GM19099 (cell line): ENCODE measurements around the gene SMIM35.
A peak's percentile ranks its signal among the peaks of the same experiment; 100 is the strongest.

Source experiments
- POLR2A ChIP-seq: IDR thresholded peaks from 3 replicates; pipeline ENCODE4 v1.6.1; 2011; ENCODE audit warnings: low read depth; ENCODE audit not compliant: insufficient read length; ENCODE audit errors: extremely low read depth

Gene SMIM35

DNA sequence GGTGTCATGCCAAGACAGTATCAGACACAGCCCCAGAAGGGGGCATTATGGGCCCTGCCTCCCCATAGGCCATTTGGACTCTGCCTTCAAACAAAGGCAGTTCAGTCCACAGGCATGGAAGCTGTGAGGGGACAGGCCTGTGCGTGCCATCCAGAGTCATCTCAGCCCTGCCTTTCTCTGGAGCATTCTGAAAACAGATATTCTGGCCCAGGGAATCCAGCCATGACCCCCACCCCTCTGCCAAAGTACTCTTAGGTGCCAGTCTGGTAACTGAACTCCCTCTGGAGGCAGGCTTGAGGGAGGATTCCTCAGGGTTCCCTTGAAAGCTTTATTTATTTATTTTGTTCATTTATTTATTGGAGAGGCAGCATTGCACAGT lies 85.9 kb downstream of the SMIM35 start:
- no peak for TF ChIP-seq POLR2A

DNA sequence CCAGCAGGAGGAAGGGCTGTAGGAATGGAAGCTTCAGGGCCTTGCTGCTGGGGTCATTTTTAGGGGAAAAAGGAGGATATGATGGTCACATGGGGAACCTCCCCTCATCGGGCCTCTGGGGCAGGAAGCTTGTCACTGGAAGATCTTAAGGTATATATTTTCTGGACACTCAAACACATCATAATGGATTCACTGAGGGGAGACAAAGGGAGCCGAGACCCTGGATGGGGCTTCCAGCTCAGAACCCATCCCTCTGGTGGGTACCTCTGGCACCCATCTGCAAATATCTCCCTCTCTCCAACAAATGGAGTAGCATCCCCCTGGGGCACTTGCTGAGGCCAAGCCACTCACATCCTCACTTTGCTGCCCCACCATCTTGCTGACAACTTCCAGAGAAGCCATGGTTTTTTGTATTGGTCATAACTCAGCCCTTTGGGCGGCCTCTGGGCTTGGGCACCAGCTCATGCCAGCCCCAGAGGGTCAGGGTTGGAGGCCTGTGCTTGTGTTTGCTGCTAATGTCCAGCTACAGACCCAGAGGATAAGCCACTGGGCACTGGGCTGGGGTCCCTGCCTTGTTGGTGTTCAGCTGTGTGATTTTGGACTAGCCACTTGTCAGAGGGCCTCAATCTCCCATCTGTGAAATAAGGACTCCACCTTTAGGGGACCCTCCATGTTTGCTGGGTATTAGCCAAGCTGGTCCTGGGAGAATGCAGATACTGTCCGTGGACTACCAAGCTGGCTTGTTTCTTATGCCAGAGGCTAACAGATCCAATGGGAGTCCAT lies 86.5 kb downstream of the SMIM35 start:
- TF ChIP-seq POLR2A = no peak

DNA sequence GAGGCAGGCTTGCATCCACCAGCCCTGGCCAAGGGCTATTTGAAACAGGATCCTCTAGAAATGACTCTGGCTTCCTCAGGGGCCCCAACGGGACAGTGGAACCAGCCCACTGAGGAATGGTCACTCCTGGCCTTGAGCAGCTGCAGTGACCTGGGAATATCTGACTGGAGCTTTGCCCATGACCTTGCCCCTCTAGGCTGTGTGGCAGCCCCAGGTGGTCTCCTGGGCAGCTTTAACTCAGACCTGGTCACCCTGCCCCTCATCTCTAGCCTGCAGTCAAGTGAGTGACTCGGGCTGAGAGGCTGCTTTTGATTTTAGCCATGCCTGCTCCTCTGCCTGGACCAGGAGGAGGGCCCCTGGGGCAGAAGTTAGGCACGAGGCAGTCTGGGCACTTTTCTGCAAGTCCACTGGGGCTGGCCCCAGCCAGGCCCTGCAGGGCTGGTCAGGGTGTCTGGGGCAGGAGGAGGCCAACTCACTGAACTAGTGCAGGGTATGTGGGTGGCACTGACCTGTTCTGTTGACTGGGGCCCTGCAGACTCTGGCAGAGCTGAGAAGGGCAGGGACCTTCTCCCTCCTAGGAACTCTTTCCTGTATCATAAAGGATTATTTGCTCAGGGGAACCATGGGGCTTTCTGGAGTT lies 87.3 kb downstream of the SMIM35 start:
- no peak for TF ChIP-seq POLR2A

DNA sequence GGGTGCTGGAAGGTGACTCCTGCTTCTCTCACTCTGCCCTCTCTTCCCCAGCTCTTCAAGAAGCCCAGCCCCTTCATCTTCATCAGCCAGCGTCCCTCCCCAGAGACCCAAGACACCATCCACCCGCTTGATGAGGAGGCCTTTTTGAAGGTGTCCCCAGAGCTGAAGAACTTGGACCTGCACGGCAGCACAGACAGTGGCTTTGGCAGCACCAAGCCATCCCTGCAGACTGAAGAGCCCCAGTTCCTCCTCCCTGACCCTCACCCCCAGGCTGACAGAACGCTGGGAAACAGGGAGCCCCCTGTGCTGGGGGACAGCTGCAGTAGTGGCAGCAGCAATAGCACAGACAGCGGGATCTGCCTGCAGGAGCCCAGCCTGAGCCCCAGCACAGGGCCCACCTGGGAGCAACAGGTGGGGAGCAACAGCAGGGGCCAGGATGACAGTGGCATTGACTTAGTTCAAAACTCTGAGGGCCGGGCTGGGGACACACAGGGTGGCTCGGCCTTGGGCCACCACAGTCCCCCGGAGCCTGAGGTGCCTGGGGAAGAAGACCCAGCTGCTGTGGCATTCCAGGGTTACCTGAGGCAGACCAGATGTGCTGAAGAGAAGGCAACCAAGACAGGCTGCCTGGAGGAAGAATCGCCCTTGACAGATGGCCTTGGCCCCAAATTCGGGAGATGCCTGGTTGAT lies 88.0 kb downstream of the SMIM35 start:
- TF ChIP-seq POLR2A = no peak

DNA sequence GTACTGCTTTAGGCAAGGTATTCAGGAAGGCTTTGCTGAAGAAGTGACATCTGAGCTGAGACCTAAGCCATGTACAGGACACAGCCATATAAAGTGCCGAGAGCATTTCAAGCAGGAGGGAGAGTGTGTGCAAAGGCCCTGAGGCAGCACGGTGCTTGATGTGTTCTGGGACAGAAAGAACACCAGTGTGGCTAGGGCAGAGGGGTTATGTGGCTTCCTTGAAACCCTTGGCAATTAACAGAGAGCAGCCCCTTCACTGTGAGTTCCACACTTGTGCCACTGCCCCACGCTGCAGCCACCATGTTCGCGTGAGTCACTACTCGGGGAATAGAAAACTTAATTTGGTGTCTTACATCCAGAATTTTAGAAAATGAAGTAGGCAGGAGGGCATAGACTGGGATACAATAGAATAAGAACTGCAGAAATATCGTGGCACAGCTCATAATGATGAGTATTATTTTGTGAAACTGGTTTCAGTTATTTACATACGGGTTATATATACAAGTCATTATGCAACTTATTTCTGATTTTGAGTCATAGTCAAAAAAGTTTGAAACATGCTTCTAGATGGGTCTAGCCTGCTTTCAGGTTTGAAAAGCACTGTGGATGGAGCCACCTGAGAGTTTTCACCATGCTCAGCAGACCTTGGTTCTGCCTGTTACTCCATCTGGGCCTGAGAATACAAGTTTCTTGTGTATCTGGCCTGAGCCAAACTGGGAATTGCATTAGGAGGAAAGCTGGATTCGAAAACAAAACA lies 88.8 kb downstream of the SMIM35 start:
- TF ChIP-seq POLR2A = no peak

DNA sequence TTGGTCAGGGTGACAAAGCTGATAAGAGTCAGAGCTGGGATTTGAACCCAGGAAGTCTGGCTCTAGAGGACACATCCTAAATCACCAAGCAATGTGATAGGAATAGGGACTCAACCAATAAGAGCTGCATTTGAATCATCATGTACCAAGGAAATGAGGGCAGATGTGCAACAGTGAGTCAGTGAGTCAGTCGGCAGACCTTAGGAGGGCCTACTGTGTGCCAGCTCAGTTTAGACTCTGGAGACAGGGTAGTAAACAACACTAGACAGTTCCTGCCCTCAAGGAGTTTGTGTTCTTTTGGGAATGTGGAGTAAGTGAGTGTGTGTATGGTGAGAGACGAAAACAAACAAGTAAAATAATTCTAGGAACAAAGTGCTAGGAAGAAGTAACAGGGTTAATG lies 89.4 kb downstream of the SMIM35 start:
- no peak for TF ChIP-seq POLR2A

DNA sequence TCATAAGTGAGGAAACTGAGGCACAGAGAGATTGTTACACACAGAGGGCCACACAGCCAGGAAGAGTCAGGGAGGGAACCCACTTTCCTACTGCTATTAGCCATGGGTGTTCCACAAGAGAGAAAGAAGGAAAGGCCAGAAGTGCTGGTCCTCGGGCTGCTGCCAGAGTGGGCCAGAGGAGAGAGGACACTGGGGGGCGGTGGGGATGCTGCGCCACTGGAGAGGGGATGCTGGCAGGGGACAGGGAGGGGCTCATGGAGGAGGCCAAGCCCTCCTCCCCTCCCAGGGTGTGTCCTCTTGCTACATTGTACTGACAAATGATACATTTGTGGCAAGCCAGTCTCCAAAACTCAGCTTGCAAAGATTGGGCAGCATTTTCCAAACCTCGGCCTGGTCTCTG lies 90.7 kb downstream of the SMIM35 start:
- TF ChIP-seq POLR2A = no peak

DNA sequence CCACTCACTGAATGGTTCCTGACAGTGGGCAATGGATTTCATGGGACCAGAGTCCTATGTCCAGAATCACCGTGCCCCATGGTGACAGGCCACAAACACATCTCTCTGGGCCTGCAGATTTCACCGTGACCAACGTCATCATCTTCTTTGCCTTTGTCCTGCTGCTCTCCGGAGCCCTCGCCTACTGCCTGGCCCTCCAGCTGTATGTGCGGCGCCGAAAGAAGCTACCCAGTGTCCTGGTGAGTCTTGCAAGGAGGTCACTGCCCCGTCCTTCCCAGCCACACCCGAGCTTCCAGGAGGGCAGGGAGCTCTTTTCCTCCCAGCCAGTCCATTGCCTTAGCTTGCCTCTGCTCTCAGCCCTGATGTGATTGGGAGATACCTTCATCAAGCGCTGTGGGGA lies 91.3 kb downstream of the SMIM35 start:
- TF ChIP-seq POLR2A = no peak

DNA sequence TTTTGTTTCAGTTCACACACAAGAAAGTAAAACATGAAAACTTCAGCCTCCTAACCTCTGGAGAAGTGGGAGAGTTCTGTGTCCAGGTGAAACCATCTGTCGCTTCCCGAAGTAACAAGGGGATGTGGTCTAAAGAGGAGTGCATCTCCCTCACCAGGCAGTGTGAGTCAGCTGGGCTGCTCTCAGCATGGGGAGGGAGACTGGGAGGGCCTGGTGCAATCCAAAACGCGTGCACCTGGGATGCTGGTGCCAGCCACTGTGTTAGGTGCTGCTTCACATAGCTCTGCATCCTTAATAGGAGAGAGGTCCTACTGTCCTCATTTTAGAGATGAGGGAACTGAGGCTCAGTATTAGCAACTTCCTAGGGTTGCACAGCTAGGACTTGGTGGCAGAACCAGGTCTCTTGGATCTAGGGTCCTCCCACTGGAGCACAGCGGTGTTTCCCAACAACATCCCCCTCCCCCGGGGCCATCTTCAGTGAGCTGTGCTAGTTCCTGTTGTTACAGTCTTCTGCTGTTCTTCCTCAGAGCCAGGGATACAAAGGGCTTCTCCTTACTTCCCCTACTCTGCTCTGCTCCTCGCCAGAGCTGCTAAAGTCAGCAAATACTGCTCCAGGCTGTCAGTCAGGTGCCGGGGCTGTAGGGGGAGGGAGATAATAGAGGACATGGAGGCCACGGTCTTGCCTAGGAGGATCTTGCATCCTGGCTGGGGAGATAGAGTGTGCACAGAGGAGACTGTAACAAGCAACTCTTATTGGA lies 92.6 kb downstream of the SMIM35 start:
- no peak for TF ChIP-seq POLR2A

DNA sequence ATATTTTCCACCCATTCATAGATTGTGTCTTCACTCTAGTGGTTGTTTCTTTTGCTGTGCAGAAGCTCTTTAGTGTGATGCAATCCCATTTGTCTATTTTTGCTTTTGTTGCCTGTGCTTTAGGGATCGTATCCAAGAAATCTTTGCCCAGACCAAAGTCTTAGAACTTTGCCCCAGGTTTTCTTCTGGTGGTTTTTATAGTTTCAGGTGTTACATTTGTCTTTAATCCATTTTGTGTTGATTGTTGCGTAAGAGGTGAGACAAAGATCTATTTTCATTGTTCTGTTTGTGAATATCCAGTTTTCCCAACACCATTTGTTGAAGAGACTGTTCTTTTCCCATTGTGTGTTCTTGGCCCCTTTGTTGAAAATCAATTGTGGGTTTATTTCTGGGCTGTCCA lies 94.1 kb downstream of the SMIM35 start:
- TF ChIP-seq POLR2A = no peak

DNA sequence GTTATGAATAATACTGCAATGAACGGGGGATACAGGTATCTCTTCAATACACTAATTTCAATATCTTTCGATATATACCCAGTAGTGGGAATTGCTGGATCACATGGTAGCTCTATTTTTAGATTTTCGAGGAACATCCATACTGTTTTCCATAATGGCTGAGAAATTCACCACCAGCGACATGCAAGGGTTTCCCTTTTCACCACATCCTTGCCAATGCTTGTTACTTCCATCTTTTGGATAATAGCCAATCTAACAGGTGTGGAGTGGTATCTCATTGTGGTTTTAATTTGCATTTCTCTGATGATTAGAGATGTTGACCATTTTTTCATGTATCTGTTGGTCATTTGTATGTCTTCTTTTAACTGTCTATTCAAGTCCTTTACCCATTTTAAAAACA lies 94.6 kb downstream of the SMIM35 start:
- no peak for TF ChIP-seq POLR2A

DNA sequence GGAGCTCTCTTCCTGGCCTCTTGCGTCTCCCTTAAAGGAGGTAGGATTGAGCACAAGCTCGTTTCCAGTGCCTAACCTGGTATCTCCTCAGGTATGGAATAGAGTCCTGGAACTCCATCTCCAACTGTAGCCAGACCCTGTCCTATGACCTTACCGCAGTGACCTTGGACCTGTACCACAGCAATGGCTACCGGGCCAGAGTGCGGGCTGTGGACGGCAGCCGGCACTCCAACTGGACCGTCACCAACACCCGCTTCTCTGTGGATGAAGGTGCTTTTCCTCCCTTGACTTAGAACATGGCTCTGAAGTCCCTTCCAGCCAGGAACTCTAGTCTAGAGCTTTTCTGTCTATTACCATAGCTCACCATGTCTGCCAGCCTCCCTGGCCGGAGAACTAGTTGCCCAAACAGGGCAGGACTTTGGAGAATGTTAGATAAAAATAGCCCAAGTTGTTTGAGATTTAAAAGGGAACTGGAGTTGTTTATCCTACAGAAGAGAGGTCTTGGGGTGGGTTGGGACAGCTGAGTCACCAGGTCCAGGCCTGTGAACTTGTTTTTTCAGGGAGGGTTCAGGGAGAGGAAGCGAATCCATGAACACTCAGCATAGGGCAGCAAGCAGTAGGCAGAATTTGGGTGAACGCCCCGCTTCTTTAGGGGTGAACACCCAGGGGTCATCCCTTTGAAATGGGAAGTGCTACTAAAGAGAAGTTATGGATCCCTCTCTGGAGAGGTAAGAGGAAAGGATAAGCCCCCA lies 97.2 kb downstream of the SMIM35 start:
- TF ChIP-seq POLR2A = no peak

DNA sequence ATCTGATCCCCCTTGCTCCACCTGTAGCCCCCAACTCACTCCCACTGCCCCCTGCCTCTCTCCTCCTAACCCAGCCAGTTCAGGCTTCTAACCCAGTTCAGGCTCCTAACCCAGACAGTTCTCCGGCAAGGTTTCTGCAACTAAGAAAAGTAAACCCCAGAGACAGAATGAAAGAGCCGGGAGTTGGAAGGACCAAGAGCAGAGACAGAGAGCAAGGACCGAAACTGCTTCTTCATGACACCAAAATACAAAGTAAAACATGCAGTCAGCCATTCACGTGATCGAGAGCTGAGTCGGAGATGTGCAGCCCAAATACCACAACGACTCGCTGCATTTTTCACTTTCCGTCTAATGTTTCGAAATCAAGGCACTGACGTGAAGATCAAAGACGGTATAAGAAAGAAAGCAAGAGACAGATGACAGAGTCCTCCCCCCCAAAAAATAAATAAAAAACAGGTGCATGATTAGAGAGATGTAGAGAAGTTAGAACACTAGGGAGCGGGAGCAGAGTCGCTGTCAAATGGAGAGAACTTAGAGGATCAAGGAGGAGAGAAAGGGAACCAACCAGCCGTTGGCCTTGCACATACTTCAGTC lies 99.7 kb downstream of the SMIM35 start:
- TF ChIP-seq POLR2A = peak; percentile 31
